HG02970 (cell line): Measurements from ENCODE around the gene RIF1.

Experiments
- ATAC-seq: cut with Tn5 transposase; IDR thresholded peaks from one replicate; pipeline ENCODE4 v1.9.1; 2021; ENCODE audit warnings: mild to moderate bottlenecking, moderate library complexity, moderate number of reproducible peaks; ENCODE audit not compliant: unreplicated experiment, low FRiP score

Gene RIF1

GRCh38 chr2:151518802-151519201, 109.1 kb downstream of the RIF1 start:
- no peak for ATAC-seq

DNA sequence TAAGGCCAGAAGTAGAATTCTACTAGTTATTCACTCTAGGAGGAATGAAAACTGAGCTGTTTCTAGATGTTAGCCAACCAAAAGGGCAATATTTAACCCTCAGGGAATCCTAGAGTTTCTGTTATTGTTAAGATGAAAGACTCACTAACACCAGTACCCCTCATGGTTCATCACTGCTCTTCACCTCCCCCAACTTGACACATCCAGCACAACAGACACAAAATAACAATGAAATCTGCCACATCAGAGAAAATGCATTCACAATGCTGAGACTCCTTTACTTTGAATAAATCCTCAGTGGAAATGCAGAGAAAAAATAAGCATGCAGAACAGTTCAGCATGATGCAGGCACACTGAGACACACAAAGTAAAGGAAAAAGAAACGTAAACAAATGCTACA, 111.3 kb downstream of the RIF1 start:
- no peak for ATAC-seq

- no peak for ATAC-seq
Observed at GRCh38 chr2:151522556-151522955, 112.9 kb downstream of the RIF1 start.

DNA sequence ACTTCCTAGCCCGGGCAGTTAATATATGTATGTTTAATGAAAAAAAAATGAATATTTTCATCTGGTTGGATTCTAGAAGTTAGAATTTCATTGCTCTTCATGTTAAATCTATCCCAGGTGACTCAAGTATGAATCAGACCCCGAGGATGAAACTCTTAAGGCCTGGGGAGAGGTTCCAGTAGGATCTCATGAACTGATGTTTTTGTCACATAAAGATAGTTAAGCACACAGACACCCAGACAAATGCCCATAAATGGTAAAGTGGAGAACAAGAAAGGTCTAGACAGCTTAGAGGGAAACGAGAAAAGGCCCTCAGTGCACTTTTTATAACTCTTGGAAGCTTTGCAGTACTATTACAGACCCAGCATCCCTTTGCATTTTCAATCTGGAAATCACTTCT, 114.1 kb downstream of the RIF1 start:
- ATAC-seq = no peak

DNA sequence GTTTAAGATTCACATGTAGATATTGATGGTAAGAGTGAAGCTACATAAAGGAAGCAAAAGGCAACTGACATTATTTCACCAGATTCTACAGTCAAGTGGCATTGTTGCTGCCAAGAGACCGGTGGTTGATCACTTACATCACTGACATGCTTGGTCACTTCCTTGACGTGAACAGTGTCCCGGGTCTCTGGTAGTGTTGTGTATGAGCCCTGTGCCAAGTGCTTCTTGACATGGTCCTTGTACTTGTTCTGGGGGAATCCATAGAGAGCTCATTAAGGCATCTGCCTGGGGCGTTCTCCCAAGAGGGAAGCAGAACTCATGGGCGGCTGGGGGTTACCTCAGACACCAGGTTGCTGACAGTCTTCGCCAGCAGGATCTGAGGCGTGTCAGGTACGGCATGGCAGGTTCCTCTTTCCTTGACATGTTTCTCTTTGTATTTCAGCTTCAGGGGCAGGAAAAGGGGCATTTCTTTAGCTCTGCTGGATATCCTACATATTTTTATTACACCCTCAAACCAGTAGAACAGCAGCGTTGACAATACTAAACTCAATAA, 116.2 kb downstream of the RIF1 start:
- no peak for ATAC-seq

DNA sequence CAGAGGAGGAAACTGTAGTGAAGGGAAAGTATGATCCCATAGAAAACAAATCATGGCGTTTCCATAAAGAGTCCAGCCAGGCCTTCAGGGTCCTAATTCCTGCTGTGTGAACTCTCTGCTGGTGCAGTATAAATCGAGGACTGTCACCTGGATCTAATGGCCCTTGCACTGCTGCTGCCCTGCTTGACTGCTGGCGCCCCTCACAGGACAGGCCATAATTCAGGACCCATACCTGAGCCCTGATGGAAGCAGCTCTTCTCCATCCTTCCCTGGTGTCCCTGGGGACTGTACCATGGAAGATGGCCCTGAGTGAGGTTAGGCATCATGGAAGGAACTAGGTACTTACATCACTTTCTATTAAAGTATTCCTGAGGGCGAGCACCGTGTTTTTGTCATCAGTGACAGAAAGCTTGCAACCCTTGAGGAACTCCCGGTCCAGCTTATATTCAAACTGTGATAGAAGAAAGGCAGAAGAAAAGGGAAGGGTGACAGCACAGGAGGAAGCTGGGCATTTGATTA, 116.9 kb downstream of the RIF1 start:
- ATAC-seq = no peak
